ENCODE data around the gene BEST1.

Gene BEST1

GRCh38 chr11:61916737-61917333, 33.3 kb upstream of the BEST1 start:
- DNase-seq, result no peak

GRCh38 chr11:61917334-61918109, 32.6 kb upstream of the BEST1 start, which contains the start of gene RAB3IL1:
Gene RAB3IL1 (minus strand): TSS chr11:61917566. CDS start chr11:61917367, 199 bp downstream.
- peak; percentile 66 for DNase-seq

- no peak for DNase-seq
These were observed 31.8 kb upstream of the BEST1 start for GRCh38 chr11:61918251-61918937.

- DNase-seq, result no peak
These were observed 31.0 kb upstream of the BEST1 start for GRCh38 chr11:61918938-61919704.

GRCh38 chr11:61919705-61920631, 30.2 kb upstream of the BEST1 start:
- no peak for DNase-seq

GRCh38 chr11:61921446-61921845, 28.7 kb upstream of the BEST1 start:
- no peak for DNase-seq

- peak; percentile 89 for DNase-seq
These were observed 27.6 kb upstream of the BEST1 start for GRCh38 chr11:61922539-61922938.

- peak; percentile 72 for DNase-seq
These were observed 26.7 kb upstream of the BEST1 start for GRCh38 chr11:61923166-61924063.

GRCh38 chr11:61924064-61924455, 26.1 kb upstream of the BEST1 start:
- DNase-seq, result no peak

GRCh38 chr11:61925736-61926135, 24.4 kb upstream of the BEST1 start:
- DNase-seq, result no peak

GRCh38 chr11:61926235-61926634, 23.9 kb upstream of the BEST1 start:
- DNase-seq, result no peak

GRCh38 chr11:61927501-61927900, 22.6 kb upstream of the BEST1 start:
- DNase-seq, result no peak

- no peak for DNase-seq
These were observed 21.5 kb upstream of the BEST1 start for GRCh38 chr11:61928606-61929005.

GRCh38 chr11:61930933-61931332, 19.2 kb upstream of the BEST1 start:
- no peak for DNase-seq

- DNase-seq, result no peak
These were observed 14.3 kb upstream of the BEST1 start for GRCh38 chr11:61935861-61936260.

GRCh38 chr11:61940466-61940865, 9.7 kb upstream of the BEST1 start:
- no peak for DNase-seq

- no peak for DNase-seq
These were observed 5.0 kb upstream of the BEST1 start for GRCh38 chr11:61945191-61945590.

- DNase-seq, result no peak
These were observed 3.3 kb upstream of the BEST1 start for GRCh38 chr11:61946894-61947293.

GRCh38 chr11:61947486-61948210, 2.5 kb upstream of the BEST1 start:
- DNase-seq, result peak; percentile 89

GRCh38 chr11:61948505-61948904, 1.6 kb upstream of the BEST1 start:
- no peak for DNase-seq
